Ovary (tissue), 9 donors: ENCODE results near the gene NBEAL2. TPM values are rescaled to one million over a fixed set of nuclear protein-coding genes. Genes with fewer than 3 reads are reported as not detected.

ENCODE experiments used
- DNase-seq, 5 donors: peaks; one replicate each; pipeline ENCODE4 v3.0.0-alpha.2; 2019 to 2020
- H3K27ac ChIP-seq, 2 donors: fragments of 200-600 bp; one replicate each; pipeline versions ENCODE4 v1.5.1 to v1.8.0; 2019 to 2022
- H3K27me3 ChIP-seq: fragments of 200-600 bp; one replicate; pipeline ENCODE4 v1.8.0; 2022
- H3K36me3 ChIP-seq: fragments of 200-600 bp; sonication (generic); one replicate; pipeline ENCODE4 v1.5.1; 2019
- H3K4me1 ChIP-seq: one replicate; pipeline ENCODE4 v1.8.1; 2013; ENCODE audit warnings: mild to moderate bottlenecking, moderate library complexity; ENCODE audit not compliant: insufficient read depth
- H3K4me3 ChIP-seq: fragments of 200-600 bp; sonication (generic); one replicate; pipeline ENCODE4 v1.5.1; 2017
- H3K9me3 ChIP-seq, 2 donors: fragments of 200-600 bp in 1 of 2; sonication (generic) in 1 of 2; one replicate each; pipeline versions ENCODE4 v1.5.1 to v1.8.1; 2013 to 2019; ENCODE audit warnings: mild to moderate bottlenecking in 1 of 2, moderate library complexity in 1 of 2
- EP300 ChIP-seq: sonication (generic); formaldehyde crosslinking; IDR thresholded peaks from one replicate; pipeline ENCODE4 v1.6.1; 2017; ENCODE audit warnings: antibody characterized with exemption
- POLR2A ChIP-seq: fragments of 450-650 bp; IDR thresholded peaks from one replicate; pipeline ENCODE4 v1.6.1; 2017; ENCODE audit warnings: antibody characterized with exemption, mild to moderate bottlenecking, moderate library complexity
- WGBS, 3 donors: extraction: QIAGEN DNeasy Blood & Tissue Kit in 1 of 3; methylation state at CpG; one replicate each; pipeline versions ENCODE4 v1.1.5 to v1.1.7; 2013 to 2017; 5-methylcytosine and 5-hydroxymethylcytosine counted together
- intact Hi-C, 4 donors: fragments of 100-400 bp; cut with DNase I; formaldehyde crosslinking; loops; one replicate each; pipeline versions ENCODE4 v1.11.0 to v1.15.1; 2022 to 2023
- polyA plus RNA-seq, 2 donors: library from polyadenylated mRNA; stranded (reverse); fragments of 200-250 nt in 1 of 2; fragments of 350-450 nt in 1 of 2; fragmentation: Illumina TruSeq in 1 of 2; extraction: RNeasy Lipid Tissue Mini Kit (QIAGEN cat#74804) in 1 of 2; gene quantifications; one replicate each; pipeline ENCODE4 v1.2.3, GENCODE V29; 2013 to 2014
- total RNA-seq, 7 donors: library from RNA; depleted of rRNA in 2 of 7; stranded (reverse); fragments of >200 nt in 2 of 7; fragmentation: NEBNext Ultra II Directional in 3 of 7; extraction: Animal tissue kit (Norgen Biotek cat#: 25700) in 3 of 7; gene quantifications; one replicate each; pipeline versions ENCODE4 v1.1.0 to v1.2.4, GENCODE V29; 2016 to 2023
- TF ChIP-seq, protein P1 (sequence below), 3 donors: fragments of 450-650 bp in 2 of 3; fragments of 200-600 bp in 1 of 3; IDR thresholded peaks; one replicate each; pipeline versions ENCODE4 v1.5.1 to v1.8.0; 2016 to 2022; ENCODE audit warnings: antibody characterized with exemption in 3 of 3, mild to moderate bottlenecking in 1 of 3
- donor health status: DM: no; HTN: no; CAD: no; lungs with moderate emphysema.
- donor health status: DM: no; HTN: no; CAD: no.
- donor health status: Bipolar disorder and iron deficiency.
- donor health status: DM: yes; HTN: yes; CAD: no.
- donor health status: DM: no; HTN: no; CAD: no.
- donor health status: DM: yes; HTN: yes; CAD: no.

NBEAL2 gene
- total and polyA plus RNA-seq, 9 donors, result 3.4 to 19.1 (median 13.7) TPM

- WGBS, 3 donors, result 62 to 71% (median 65%) methylated on average over 12 of the region's 12 CpGs
- TF ChIP-seq POLR2A, result no peak
- TF ChIP-seq, protein P1, sequence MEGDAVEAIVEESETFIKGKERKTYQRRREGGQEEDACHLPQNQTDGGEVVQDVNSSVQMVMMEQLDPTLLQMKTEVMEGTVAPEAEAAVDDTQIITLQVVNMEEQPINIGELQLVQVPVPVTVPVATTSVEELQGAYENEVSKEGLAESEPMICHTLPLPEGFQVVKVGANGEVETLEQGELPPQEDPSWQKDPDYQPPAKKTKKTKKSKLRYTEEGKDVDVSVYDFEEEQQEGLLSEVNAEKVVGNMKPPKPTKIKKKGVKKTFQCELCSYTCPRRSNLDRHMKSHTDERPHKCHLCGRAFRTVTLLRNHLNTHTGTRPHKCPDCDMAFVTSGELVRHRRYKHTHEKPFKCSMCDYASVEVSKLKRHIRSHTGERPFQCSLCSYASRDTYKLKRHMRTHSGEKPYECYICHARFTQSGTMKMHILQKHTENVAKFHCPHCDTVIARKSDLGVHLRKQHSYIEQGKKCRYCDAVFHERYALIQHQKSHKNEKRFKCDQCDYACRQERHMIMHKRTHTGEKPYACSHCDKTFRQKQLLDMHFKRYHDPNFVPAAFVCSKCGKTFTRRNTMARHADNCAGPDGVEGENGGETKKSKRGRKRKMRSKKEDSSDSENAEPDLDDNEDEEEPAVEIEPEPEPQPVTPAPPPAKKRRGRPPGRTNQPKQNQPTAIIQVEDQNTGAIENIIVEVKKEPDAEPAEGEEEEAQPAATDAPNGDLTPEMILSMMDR (IDR thresholded peaks at IDR 0.05), result no peak
- no peak for TF ChIP-seq EP300
- no peak for DNase-seq
- peaks cover 31% of the 10 kb centered on the region for H3K4me1 ChIP-seq
- H3K27me3 ChIP-seq, result no peaks in the 10 kb centered on the region
- intact Hi-C loops, result no loop called here
- no peaks in the 10 kb centered on the region for H3K9me3 ChIP-seq
- H3K4me3 ChIP-seq, result no peak overlapping the region
- no peaks in the 10 kb centered on the region for H3K36me3 ChIP-seq
- no peak overlapping the region for H3K27ac ChIP-seq
These were observed 36.0 kb upstream of the NBEAL2 start for GRCh38 chr3:46943237-46944187.

- intact Hi-C loops, result no loop called here
- TF ChIP-seq POLR2A, result no peak
- no peak for TF ChIP-seq EP300
- TF ChIP-seq, protein P1 (IDR thresholded peaks at IDR 0.05), result no peak
- Histone ChIP-seq H3K36me3 (no peaks in the 10 kb centered on the region), H3K4me3 (no peak overlapping the region), H3K27ac (no peak overlapping the region), H3K27me3 (no peaks in the 10 kb centered on the region), H3K4me1 (peaks cover 36% of the 10 kb centered on the region), H3K9me3 (no peaks in the 10 kb centered on the region)
- WGBS, 3 donors, result 89 to 92% (median 90%) methylated on average over 8 of the region's 8 CpGs
- DNase-seq, result no peak
These were observed 35.3 kb upstream of the NBEAL2 start for GRCh38 chr3:46944191-46944590.

DNA sequence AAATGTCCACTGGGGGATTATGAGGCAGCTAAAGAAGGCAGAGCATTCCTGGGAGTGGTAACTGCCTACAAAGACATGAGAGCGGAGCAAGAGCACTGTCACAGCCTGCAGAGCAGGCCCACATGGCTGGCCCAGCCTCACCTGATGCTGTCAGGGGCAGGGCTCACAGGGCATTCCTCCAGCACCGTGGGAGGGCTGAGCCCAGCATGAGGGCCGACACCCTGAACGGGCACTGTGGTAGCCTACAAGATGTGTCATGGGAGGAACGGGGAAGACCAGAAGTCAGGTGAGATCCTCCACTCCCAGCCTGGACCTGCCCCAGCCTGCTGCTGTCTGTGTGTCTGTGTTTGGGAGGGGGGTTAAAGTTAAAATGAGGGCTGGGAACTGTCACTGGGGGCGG, 33.0 kb upstream of the NBEAL2 start:
- Histone ChIP-seq H3K36me3 (no peaks in the 10 kb centered on the region), H3K27me3 (no peaks in the 10 kb centered on the region), H3K9me3 (no peaks in the 10 kb centered on the region), H3K4me1 (peaks cover 44% of the 10 kb centered on the region), H3K27ac (no peak overlapping the region), H3K4me3 (no peak overlapping the region)
- intact Hi-C loops, result no loop called here
- TF ChIP-seq POLR2A (no peak), EP300 (no peak)
- TF ChIP-seq, protein P1 (IDR thresholded peaks at IDR 0.05), result no peak
- no peak for DNase-seq
- 83 to 87% (median 85%) methylated on average over 6 of the region's 6 CpGs for WGBS, 3 donors

GRCh38 chr3:46946856-46947545, 32.5 kb upstream of the NBEAL2 start:
- WGBS, 3 donors, result 60 to 62% (median 60%) methylated on average over 7 of the region's 7 CpGs
- peaks cover 44% of the 10 kb centered on the region for H3K4me1 ChIP-seq

GRCh38 chr3:46947546-46947901, 31.9 kb upstream of the NBEAL2 start:
- Histone ChIP-seq H3K36me3 (no peaks in the 10 kb centered on the region), H3K9me3 (no peaks in the 10 kb centered on the region), H3K27ac (no peak overlapping the region), H3K4me1 (peaks cover 44% of the 10 kb centered on the region), H3K4me3 (no peak overlapping the region), H3K27me3 (no peaks in the 10 kb centered on the region)
- DNase-seq, result no peak
- 76 to 96% (median 82%) methylated on average over 4 of the region's 4 CpGs for WGBS, 3 donors
- no peak for TF ChIP-seq EP300
- TF ChIP-seq POLR2A, result no peak
- TF ChIP-seq, protein P1 (IDR thresholded peaks at IDR 0.05), result no peak
- intact Hi-C loops, result no loop called here

More at GRCh38 chr3:46946856-46947545, 32.5 kb upstream of the NBEAL2 start:
- H3K9me3 ChIP-seq, result no peaks in the 10 kb centered on the region
- no peak overlapping the region for H3K4me3 ChIP-seq
- no peak for DNase-seq
- no peak for TF ChIP-seq EP300
- no peak overlapping the region for H3K27ac ChIP-seq
- intact Hi-C loops, result no loop called here
- no peaks in the 10 kb centered on the region for H3K36me3 ChIP-seq
- no peaks in the 10 kb centered on the region for H3K27me3 ChIP-seq
